Germinal center (tissue), 1 donor: Measurements from ENCODE around the gene CTXND2.

Source experiments
- DNase-seq: peaks from one replicate; pipeline ENCODE4 v3.0.0; 2012; ENCODE audit warnings: mixed read lengths, low spot score

Gene CTXND2

GRCh38 chr1:150961756-150962155, 74.8 kb downstream of the CTXND2 start:
- DNase-seq = no peak
